Natural killer cell (primary cell): ENCODE measurements around the gene PATE2. TPM values are rescaled to one million over a fixed set of nuclear protein-coding genes. Genes with fewer than 3 reads are reported as not detected.

Source experiments
- ATAC-seq, 3 donors: fragments of 150-1000 bp in 2 of 3; fragments of 200-7000 bp in 1 of 3; cut with Tn5 transposase; 1 replicate in 1 of 3; 2 replicates in 2 of 3; pipeline ENCODE4 v1.10.0; 2021; ENCODE audit warnings: mild to moderate bottlenecking in 2 of 3, moderate library complexity in 2 of 3
- DNase-seq, 2 donors: peaks; one replicate each; pipeline versions ENCODE4 v3.0.0 to v3.0.0-alpha.2; 2013 to 2021; ENCODE audit warnings: mixed read lengths in 1 of 2
- H3K27ac ChIP-seq: one replicate; pipeline ENCODE4 v1.5.1; 2013; ENCODE audit warnings: mild to moderate bottlenecking, low read length
- H3K27me3 ChIP-seq: one replicate; pipeline ENCODE4 v1.6.1; 2013; ENCODE audit warnings: low read length; ENCODE audit not compliant: control insufficient read depth, insufficient read depth
- H3K36me3 ChIP-seq: one replicate; pipeline ENCODE4 v1.6.1; 2013; ENCODE audit warnings: low read length; ENCODE audit not compliant: control insufficient read depth, insufficient read depth
- H3K4me1 ChIP-seq: one replicate; pipeline ENCODE4 v1.6.1; 2013; ENCODE audit warnings: low read length; ENCODE audit not compliant: control insufficient read depth, insufficient read depth
- H3K4me3 ChIP-seq: one replicate; pipeline ENCODE4 v1.5.1; 2013; ENCODE audit warnings: low read length
- H3K9me3 ChIP-seq: one replicate; pipeline ENCODE4 v1.6.1; 2013; ENCODE audit warnings: low read length; ENCODE audit not compliant: control insufficient read depth, insufficient read depth
- H3K27ac Mint-ChIP-seq, 2 donors: one replicate each; pipeline ENCODE4 v1.8.0; 2022; ENCODE audit warnings: mild to moderate bottlenecking in 2 of 2, mixed read lengths in 2 of 2, moderate library complexity in 1 of 2
- H3K27me3 Mint-ChIP-seq, 2 donors: one replicate each; pipeline ENCODE4 v1.8.0; 2022; ENCODE audit warnings: low read depth in 2 of 2, mixed read lengths in 2 of 2
- H3K36me3 Mint-ChIP-seq: one replicate; pipeline ENCODE4 v1.8.0; 2022; ENCODE audit warnings: mixed read lengths
- H3K4me1 Mint-ChIP-seq, 2 donors: one replicate each; pipeline ENCODE4 v1.8.0; 2022; ENCODE audit warnings: mixed read lengths in 2 of 2
- H3K4me3 Mint-ChIP-seq: one replicate; pipeline ENCODE4 v1.8.0; 2022; ENCODE audit warnings: mild to moderate bottlenecking, moderate library complexity, mixed read lengths
- H3K9me3 Mint-ChIP-seq, 2 donors: one replicate each; pipeline ENCODE4 v1.8.0; 2022; ENCODE audit warnings: mixed read lengths in 2 of 2
- WGBS: methylation state at CpG from one replicate; pipeline ENCODE4 v1.1.7; 2013; ENCODE audit warnings: missing lambda C conversion rate; ENCODE audit not compliant: insufficient coverage; 5-methylcytosine and 5-hydroxymethylcytosine counted together
- intact Hi-C: fragments of 100-400 bp; cut with micrococcal nuclease; formaldehyde crosslinking; loops from one replicate; pipeline ENCODE4 v1.14.2; 2022
- total RNA-seq, 4 donors: library from RNA; stranded (reverse); fragments of 120-200 nt in 1 of 4; gene quantifications; one replicate each; pipeline versions ENCODE4 v1.2.3 to v1.2.4, GENCODE V29; 2013 to 2022
- TF ChIP-seq, protein P1 (sequence below): fragments of 200-600 bp; IDR thresholded peaks from one replicate; pipeline ENCODE4 v1.8.0; 2022; ENCODE audit warnings: antibody characterized with exemption

The PATE2 gene
- total RNA-seq, 3 donors from 2014 or later (not counting 1 experiment from before 2014, with no cell fraction given): not detected

DNA sequence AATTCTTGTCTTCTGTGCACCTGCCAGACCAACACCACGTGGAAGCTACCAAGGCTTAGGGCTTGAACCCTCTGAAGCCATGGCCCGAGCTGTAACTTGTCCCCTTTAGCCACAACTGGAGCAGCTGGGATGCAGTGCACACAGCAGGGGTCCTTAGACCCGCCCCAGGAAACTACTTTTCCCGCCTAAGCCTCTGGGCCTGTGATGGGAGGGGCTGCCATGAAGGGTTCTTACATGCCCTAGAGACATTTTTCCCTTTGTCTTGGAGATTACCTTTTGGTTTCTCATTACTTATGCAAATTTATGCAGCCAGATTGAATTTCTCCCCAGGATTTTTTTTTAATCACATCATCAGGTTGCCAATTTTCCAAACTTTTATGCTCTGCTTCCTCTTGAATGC, 19.0 kb upstream of the PATE2 start:
- no peaks in the 10 kb centered on the region for H3K9me3 ChIP-seq
- H3K27me3 ChIP-seq: no peaks in the 10 kb centered on the region
- no peaks in the 10 kb centered on the region for H3K36me3 ChIP-seq
- WGBS: 50% methylated on average over 4 of the region's 4 CpGs
- DNase-seq (no peak), ATAC-seq (no peak)
- intact Hi-C loops: no loop called here
- no peaks in the 10 kb centered on the region for H3K4me1 Mint-ChIP-seq
- no peak overlapping the region for H3K27ac Mint-ChIP-seq
- no peak overlapping the region for H3K27ac ChIP-seq
- no peak overlapping the region for H3K4me3 Mint-ChIP-seq
- H3K27me3 Mint-ChIP-seq: peaks cover 0 to under 1% of the 10 kb centered on the region in 2 donors
- peaks cover 18 to 31% of the 10 kb centered on the region in 2 donors for H3K9me3 Mint-ChIP-seq
- no peaks in the 10 kb centered on the region for H3K4me1 ChIP-seq
- peaks cover 20% of the 10 kb centered on the region for H3K36me3 Mint-ChIP-seq
- TF ChIP-seq, protein P1, sequence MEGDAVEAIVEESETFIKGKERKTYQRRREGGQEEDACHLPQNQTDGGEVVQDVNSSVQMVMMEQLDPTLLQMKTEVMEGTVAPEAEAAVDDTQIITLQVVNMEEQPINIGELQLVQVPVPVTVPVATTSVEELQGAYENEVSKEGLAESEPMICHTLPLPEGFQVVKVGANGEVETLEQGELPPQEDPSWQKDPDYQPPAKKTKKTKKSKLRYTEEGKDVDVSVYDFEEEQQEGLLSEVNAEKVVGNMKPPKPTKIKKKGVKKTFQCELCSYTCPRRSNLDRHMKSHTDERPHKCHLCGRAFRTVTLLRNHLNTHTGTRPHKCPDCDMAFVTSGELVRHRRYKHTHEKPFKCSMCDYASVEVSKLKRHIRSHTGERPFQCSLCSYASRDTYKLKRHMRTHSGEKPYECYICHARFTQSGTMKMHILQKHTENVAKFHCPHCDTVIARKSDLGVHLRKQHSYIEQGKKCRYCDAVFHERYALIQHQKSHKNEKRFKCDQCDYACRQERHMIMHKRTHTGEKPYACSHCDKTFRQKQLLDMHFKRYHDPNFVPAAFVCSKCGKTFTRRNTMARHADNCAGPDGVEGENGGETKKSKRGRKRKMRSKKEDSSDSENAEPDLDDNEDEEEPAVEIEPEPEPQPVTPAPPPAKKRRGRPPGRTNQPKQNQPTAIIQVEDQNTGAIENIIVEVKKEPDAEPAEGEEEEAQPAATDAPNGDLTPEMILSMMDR: no peak
- H3K4me3 ChIP-seq: no peak overlapping the region

DNA sequence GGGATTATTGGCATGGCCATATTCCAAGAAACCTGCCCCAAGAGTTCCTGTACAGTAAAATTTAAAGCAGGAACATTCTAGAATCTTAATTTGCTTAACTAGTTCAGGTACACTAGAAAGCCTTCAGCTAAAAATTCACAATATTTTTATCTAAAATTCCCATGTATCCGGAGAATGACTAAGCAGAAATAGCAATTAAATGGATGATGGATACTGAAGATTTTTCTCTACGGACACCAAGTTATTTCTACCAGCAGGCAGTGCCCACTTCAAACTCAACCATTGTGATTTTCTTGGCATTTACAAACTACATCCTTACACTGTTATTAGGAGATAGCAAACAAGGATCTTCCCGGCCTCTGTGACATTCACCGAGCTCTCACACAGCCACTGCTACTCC, 12.2 kb upstream of the PATE2 start:
- H3K27ac ChIP-seq: no peak overlapping the region
- no peaks in the 10 kb centered on the region for H3K27me3 ChIP-seq
- H3K4me3 ChIP-seq: no peak overlapping the region
- Mint-ChIP-seq H3K27me3 (peaks cover 0 to 12% of the 10 kb centered on the region in 2 donors), H3K4me1 (no peaks in the 10 kb centered on the region), H3K27ac (no peak overlapping the region), H3K9me3 (peaks cover 7 to 10% of the 10 kb centered on the region in 2 donors), H3K4me3 (no peak overlapping the region), H3K36me3 (peaks cover 9% of the 10 kb centered on the region)
- no peaks in the 10 kb centered on the region for H3K4me1 ChIP-seq
- WGBS: 94% methylated on average over 3 of the region's 4 CpGs
- no peaks in the 10 kb centered on the region for H3K36me3 ChIP-seq
- intact Hi-C loops: no loop called here
- ATAC-seq (no peak), DNase-seq (no peak)
- TF ChIP-seq, protein P1: no peak
- no peaks in the 10 kb centered on the region for H3K9me3 ChIP-seq

DNA sequence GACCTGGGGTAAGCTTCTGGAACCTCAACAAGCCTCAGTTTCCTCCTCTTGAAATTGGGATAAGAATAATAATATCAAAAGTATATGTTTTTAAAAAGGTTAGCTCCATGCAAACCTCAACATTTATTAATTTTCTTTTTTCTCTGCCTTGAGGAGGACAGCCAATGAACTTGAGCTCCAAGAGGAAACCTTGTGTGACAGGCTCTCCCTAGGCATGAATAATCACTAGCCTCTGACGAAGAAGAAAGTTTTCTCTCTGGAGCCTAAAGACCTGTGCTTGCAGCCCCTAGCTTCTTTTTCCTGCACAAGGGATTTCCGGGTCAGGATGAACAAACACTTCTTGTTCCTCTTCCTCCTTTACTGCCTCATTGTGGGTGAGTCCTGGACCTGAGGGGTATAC, 9.2 kb upstream of the PATE2 start, which contains the start of gene PATE3:
Gene PATE3, plus strand, starts transcription at position 301 of the 400 bp plus-strand sequence. Its CDS starts 25 bp downstream, at position 326.
- intact Hi-C loops: no loop called here
- Mint-ChIP-seq H3K4me3 (no peak within 1 kb of the TSS), H3K27me3 (peaks cover 0 to 12% of the 10 kb centered on the region in 2 donors), H3K27ac (no peak within 1 kb of the TSS), H3K4me1 (no peaks in the 10 kb centered on the region), H3K9me3 (peaks cover 2 to 3% of the 10 kb centered on the region in 2 donors), H3K36me3 (no peaks in the 10 kb centered on the region)
- H3K9me3 ChIP-seq: no peaks in the 10 kb centered on the region
- no peak within 1 kb of the TSS for H3K4me3 ChIP-seq
- TF ChIP-seq, protein P1: no peak
- no peak within 1 kb of the TSS for H3K27ac ChIP-seq
- ATAC-seq: no peak
- no peaks in the 10 kb centered on the region for H3K27me3 ChIP-seq
- DNase-seq: no peak
- no peaks in the 10 kb centered on the region for H3K36me3 ChIP-seq
- 25% methylated on average over 2 of the region's 2 CpGs for WGBS
- H3K4me1 ChIP-seq: no peaks in the 10 kb centered on the region

DNA sequence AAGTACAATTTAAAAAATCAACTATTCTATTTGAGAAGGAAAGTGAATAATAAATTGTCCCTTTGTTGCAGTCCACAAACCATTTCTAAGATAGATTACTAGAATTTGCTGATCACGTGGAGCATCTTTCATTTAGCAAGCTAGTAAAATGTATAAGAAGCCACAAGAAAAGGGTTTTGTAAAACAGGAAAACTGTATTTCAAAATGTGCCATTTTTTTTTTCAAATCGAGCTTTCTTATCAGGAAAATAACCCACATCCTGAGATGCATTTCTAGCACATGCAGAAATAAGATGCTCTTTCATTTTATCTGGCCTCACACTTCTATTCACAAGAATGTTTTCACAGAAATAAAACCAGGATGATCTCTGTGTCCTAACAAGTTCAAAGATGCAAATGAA, 6.0 kb upstream of the PATE2 start:
- Histone ChIP-seq H3K27ac (no peak overlapping the region), H3K4me3 (no peak overlapping the region), H3K9me3 (no peaks in the 10 kb centered on the region), H3K27me3 (no peaks in the 10 kb centered on the region), H3K4me1 (no peaks in the 10 kb centered on the region), H3K36me3 (no peaks in the 10 kb centered on the region)
- Mint-ChIP-seq H3K4me3 (no peak overlapping the region), H3K27ac (no peak overlapping the region), H3K9me3 (peaks cover 3 to 4% of the 10 kb centered on the region in 2 donors), H3K36me3 (no peaks in the 10 kb centered on the region), H3K4me1 (no peaks in the 10 kb centered on the region), H3K27me3 (peaks cover 3 to 6% of the 10 kb centered on the region in 2 donors)
- TF ChIP-seq, protein P1: no peak
- ATAC-seq (no peak), DNase-seq (no peak)
- 21% methylated on average over 2 of the region's 2 CpGs for WGBS
- intact Hi-C loops: no loop called here
